Measurements from ENCODE around the gene KLHL29. TPM values are rescaled to one million over a fixed set of nuclear protein-coding genes. Genes with fewer than 3 reads are reported as not detected.

The KLHL29 gene
- total RNA-seq, 1 experiment from 2014 or later: 34.1 TPM

GRCh38 chr2:23495661-23496114, 110.7 kb downstream of the KLHL29 start:
- H3K27ac ChIP-seq: peak overlapping the region; percentile 72
- H3K36me3 ChIP-seq: no peaks in the 10 kb centered on the region
- peak; percentile 90 to 95 for DNase-seq
- peaks cover 45% of the 10 kb centered on the region for H3K4me1 ChIP-seq
- H3K27me3 ChIP-seq: no peaks in the 10 kb centered on the region
- H3K4me3 ChIP-seq: peak overlapping the region; percentile 2; the same call in 1 of the 2 replicates
- H3K9me3 ChIP-seq (replicated peaks): no peaks in the 10 kb centered on the region

GRCh38 chr2:23496456-23496855, 111.5 kb downstream of the KLHL29 start:
- DNase-seq: no peak

GRCh38 chr2:23497063-23497462, 112.1 kb downstream of the KLHL29 start:
- DNase-seq: peak; percentile 67 to 75
- H3K27me3 ChIP-seq: no peaks in the 10 kb centered on the region

More at GRCh38 chr2:23496456-23496855, 111.5 kb downstream of the KLHL29 start:
- Histone ChIP-seq H3K36me3 (no peaks in the 10 kb centered on the region), H3K27me3 (no peaks in the 10 kb centered on the region), H3K9me3 (replicated peaks) (no peaks in the 10 kb centered on the region), H3K4me1 (peaks cover 45% of the 10 kb centered on the region), H3K4me3 (no peak overlapping the region), H3K27ac (peak overlapping the region; percentile 72)

GRCh38 chr2:23497536-23497935, 112.6 kb downstream of the KLHL29 start:
- Histone ChIP-seq H3K27me3 (no peaks in the 10 kb centered on the region), H3K4me1 (peaks cover 51% of the 10 kb centered on the region), H3K36me3 (no peaks in the 10 kb centered on the region), H3K4me3 (no peak overlapping the region), H3K27ac (no peak overlapping the region), H3K9me3 (replicated peaks) (no peaks in the 10 kb centered on the region)
- no peak for DNase-seq

More at GRCh38 chr2:23497063-23497462, 112.1 kb downstream of the KLHL29 start:
- no peaks in the 10 kb centered on the region for H3K36me3 ChIP-seq
- H3K9me3 ChIP-seq (replicated peaks): no peaks in the 10 kb centered on the region
- peaks cover 47% of the 10 kb centered on the region for H3K4me1 ChIP-seq
- H3K4me3 ChIP-seq: no peak overlapping the region
- no peak overlapping the region for H3K27ac ChIP-seq

- Histone ChIP-seq H3K4me3 (no peak overlapping the region), H3K27ac (no peak overlapping the region), H3K9me3 (replicated peaks) (no peaks in the 10 kb centered on the region), H3K27me3 (no peaks in the 10 kb centered on the region), H3K36me3 (no peaks in the 10 kb centered on the region), H3K4me1 (peaks cover 60% of the 10 kb centered on the region)
- DNase-seq: no peak
Observed at GRCh38 chr2:23498943-23499342, 114.0 kb downstream of the KLHL29 start.

GRCh38 chr2:23499439-23499838, 114.5 kb downstream of the KLHL29 start:
- H3K36me3 ChIP-seq: no peaks in the 10 kb centered on the region
- no peak for DNase-seq
- H3K4me1 ChIP-seq: peaks cover 60% of the 10 kb centered on the region
- no peaks in the 10 kb centered on the region for H3K27me3 ChIP-seq
- H3K27ac ChIP-seq: no peak overlapping the region
- no peaks in the 10 kb centered on the region for H3K9me3 ChIP-seq (replicated peaks)
- H3K4me3 ChIP-seq: no peak overlapping the region

GRCh38 chr2:23500836-23501235, 115.9 kb downstream of the KLHL29 start:
- Histone ChIP-seq H3K4me1 (peaks cover 50% of the 10 kb centered on the region), H3K27ac (no peak overlapping the region), H3K4me3 (no peak overlapping the region), H3K9me3 (replicated peaks) (no peaks in the 10 kb centered on the region), H3K27me3 (no peaks in the 10 kb centered on the region), H3K36me3 (peaks cover 9% of the 10 kb centered on the region)
- no peak for DNase-seq

- H3K4me3 ChIP-seq: no peak overlapping the region
- DNase-seq: peak in 1 of 2 experiments; percentile 61
- peaks cover 37% of the 10 kb centered on the region for H3K4me1 ChIP-seq
- H3K36me3 ChIP-seq: peaks cover 17% of the 10 kb centered on the region
- no peaks in the 10 kb centered on the region for H3K27me3 ChIP-seq
- 0 out of 2 replicates have a peak overlapping the region, but pooled peaks have one; percentile 15 for H3K27ac ChIP-seq
- no peaks in the 10 kb centered on the region for H3K9me3 ChIP-seq (replicated peaks)
Observed at GRCh38 chr2:23502096-23502495, 117.1 kb downstream of the KLHL29 start.

- Histone ChIP-seq H3K27me3 (no peaks in the 10 kb centered on the region), H3K9me3 (replicated peaks) (no peaks in the 10 kb centered on the region), H3K27ac (no peak overlapping the region), H3K4me3 (no peak overlapping the region), H3K36me3 (peaks cover 20% of the 10 kb centered on the region), H3K4me1 (peaks cover 28% of the 10 kb centered on the region)
- DNase-seq: no peak
Observed at GRCh38 chr2:23503097-23503496, 118.1 kb downstream of the KLHL29 start.

- H3K27ac ChIP-seq: no peak overlapping the region
- peaks cover 28% of the 10 kb centered on the region for H3K4me1 ChIP-seq
- peaks cover 25% of the 10 kb centered on the region for H3K36me3 ChIP-seq
- H3K27me3 ChIP-seq: no peaks in the 10 kb centered on the region
- peak in 1 of 2 experiments; percentile 54 for DNase-seq
- no peaks in the 10 kb centered on the region for H3K9me3 ChIP-seq (replicated peaks)
- no peak overlapping the region for H3K4me3 ChIP-seq
Observed at GRCh38 chr2:23503682-23504081, 118.7 kb downstream of the KLHL29 start.

GRCh38 chr2:23504591-23504990, 119.6 kb downstream of the KLHL29 start:
- Histone ChIP-seq H3K4me1 (peaks cover 20% of the 10 kb centered on the region), H3K27ac (no peak overlapping the region), H3K9me3 (replicated peaks) (no peaks in the 10 kb centered on the region), H3K27me3 (no peaks in the 10 kb centered on the region), H3K4me3 (no peak overlapping the region), H3K36me3 (peaks cover 31% of the 10 kb centered on the region)
- DNase-seq: no peak

- H3K4me1 ChIP-seq: peaks cover 19% of the 10 kb centered on the region
Observed at GRCh38 chr2:23505218-23505983, 120.4 kb downstream of the KLHL29 start.

GRCh38 chr2:23505984-23506380, 121.0 kb downstream of the KLHL29 start:
- peaks cover 19% of the 10 kb centered on the region for H3K4me1 ChIP-seq
- peaks cover 34% of the 10 kb centered on the region for H3K36me3 ChIP-seq
- no peaks in the 10 kb centered on the region for H3K9me3 ChIP-seq (replicated peaks)
- H3K27ac ChIP-seq: no peak overlapping the region
- DNase-seq: no peak
- H3K4me3 ChIP-seq: no peak overlapping the region
- H3K27me3 ChIP-seq: no peaks in the 10 kb centered on the region

More at GRCh38 chr2:23505218-23505983, 120.4 kb downstream of the KLHL29 start:
- no peaks in the 10 kb centered on the region for H3K27me3 ChIP-seq
- DNase-seq: no peak
- H3K9me3 ChIP-seq (replicated peaks): no peaks in the 10 kb centered on the region
- H3K36me3 ChIP-seq: peaks cover 31% of the 10 kb centered on the region
- H3K27ac ChIP-seq: no peak overlapping the region
- H3K4me3 ChIP-seq: no peak overlapping the region

- H3K4me3 ChIP-seq: no peak overlapping the region
- no peak overlapping the region for H3K27ac ChIP-seq
- no peaks in the 10 kb centered on the region for H3K9me3 ChIP-seq (replicated peaks)
- DNase-seq: no peak
- peaks cover 19% of the 10 kb centered on the region for H3K4me1 ChIP-seq
- no peaks in the 10 kb centered on the region for H3K27me3 ChIP-seq
- peaks cover 38% of the 10 kb centered on the region for H3K36me3 ChIP-seq
Observed at GRCh38 chr2:23506531-23507266, 121.7 kb downstream of the KLHL29 start.
